Ishikawa (cell line): ENCODE data around the gene PLEKHA7.

Source experiments
- CEBPB ChIP-seq: IDR thresholded peaks from 2 replicates; pipeline ENCODE4 v1.6.1; 2012
- CREB1 ChIP-seq: IDR thresholded peaks from 2 replicates; pipeline ENCODE4 v1.6.1; 2012; ENCODE audit warnings: low read depth
- EGR1 ChIP-seq: IDR thresholded peaks from 2 replicates; pipeline ENCODE4 v1.6.1; 2012
- EP300 ChIP-seq: IDR thresholded peaks from 2 replicates; pipeline ENCODE4 v1.6.1; 2012; ENCODE audit warnings: borderline replicate concordance
- FOXM1 ChIP-seq: IDR thresholded peaks from 2 replicates; pipeline ENCODE4 v1.6.1; 2012; ENCODE audit warnings: low read depth, borderline replicate concordance
- MAX ChIP-seq: IDR thresholded peaks from 2 replicates; pipeline ENCODE4 v1.6.1; 2012
- NFIC ChIP-seq: IDR thresholded peaks from 2 replicates; pipeline ENCODE4 v1.6.1; 2012
- RAD21 ChIP-seq: IDR thresholded peaks from 2 replicates; pipeline ENCODE4 v1.6.1; 2012; ENCODE audit warnings: low read depth
- REST ChIP-seq: IDR thresholded peaks from 2 replicates; pipeline ENCODE4 v1.6.1; 2012; ENCODE audit warnings: low read depth, mild to moderate bottlenecking
- TAF1 ChIP-seq: IDR thresholded peaks from 2 replicates; pipeline ENCODE4 v1.6.1; 2012; ENCODE audit warnings: low read depth, mild to moderate bottlenecking
- TCF12 ChIP-seq: IDR thresholded peaks from 2 replicates; pipeline ENCODE4 v1.6.1; 2012; ENCODE audit warnings: low read depth
- TEAD4 ChIP-seq: IDR thresholded peaks from 2 replicates; pipeline ENCODE4 v1.6.1; 2012
- USF1 ChIP-seq: IDR thresholded peaks from 2 replicates; pipeline ENCODE4 v1.6.1; 2012
- YY1 ChIP-seq: IDR thresholded peaks from 2 replicates; pipeline ENCODE4 v1.6.1; 2012; ENCODE audit warnings: low read depth
- ZBTB7A ChIP-seq: IDR thresholded peaks from 2 replicates; pipeline ENCODE4 v1.6.1; 2012; ENCODE audit warnings: low read depth

Gene PLEKHA7

GRCh38 chr11:16840951-16841350 is 173.3 kb downstream of the PLEKHA7 start:
- TF ChIP-seq REST (no peak), CEBPB (no peak), TCF12 (no peak), FOXM1 (no peak), USF1 (no peak), EP300 (no peak), ZBTB7A (no peak), NFIC (no peak), CREB1 (no peak), RAD21 (no peak), TEAD4 (no peak), YY1 (no peak)

- TF ChIP-seq NFIC, result peak; percentile 51
- no peak for TF ChIP-seq REST
- no peak for TF ChIP-seq EGR1
- no peak for TF ChIP-seq YY1
- TF ChIP-seq TAF1, result no peak
These were observed 174.4 kb downstream of the PLEKHA7 start for GRCh38 chr11:16839821-16840220.

GRCh38 chr11:16834384-16834783 is 179.8 kb downstream of the PLEKHA7 start:
- TF ChIP-seq REST (no peak), NFIC (no peak), EGR1 (no peak), TCF12 (no peak), USF1 (no peak), YY1 (no peak), EP300 (no peak), CREB1 (no peak), TEAD4 (no peak), CEBPB (no peak), ZBTB7A (no peak), MAX (no peak), TAF1 (no peak), FOXM1 (no peak), RAD21 (no peak)

- TF ChIP-seq ZBTB7A (no peak), USF1 (no peak), NFIC (no peak), MAX (no peak), EGR1 (no peak), CEBPB (no peak), TAF1 (no peak), TCF12 (no peak), EP300 (no peak), TEAD4 (no peak), CREB1 (no peak), RAD21 (no peak), YY1 (no peak)
These were observed 181.2 kb downstream of the PLEKHA7 start for GRCh38 chr11:16833026-16833425.
